GM12878 (cell line): Measurements from ENCODE around the gene PARP16.

ENCODE experiments used
- EP300 ChIP-seq, 2 experiments: fragments of 150-350 bp in 1 of 2; IDR thresholded peaks; 2 replicates each; pipeline ENCODE4 v1.6.1; 2011 to 2012; ENCODE audit warnings: low read depth in 2 of 2, low read length in 2 of 2, borderline replicate concordance in 1 of 2, improper control_type of control experiment in 1 of 2, inconsistent platforms in 1 of 2; ENCODE audit not compliant: control insufficient read depth in 1 of 2
- MYB ChIP-seq: fragments of 150-350 bp; IDR thresholded peaks from 2 replicates; pipeline ENCODE4 v1.6.1; 2014; ENCODE audit warnings: mild to moderate bottlenecking, low read depth, low read length, borderline replicate concordance
- RFX5 ChIP-seq: IDR thresholded peaks from 2 replicates; pipeline ENCODE4 v1.6.1; 2011; ENCODE audit warnings: low read depth, low read length, improper control_type of control experiment
- SP1 ChIP-seq: IDR thresholded peaks from one replicate; pipeline ENCODE4 v1.6.1; 2011; ENCODE audit warnings: low read depth, low read length

GRCh38 chr15:65323071-65323511 lies 36.4 kb upstream of the PARP16 start:
- TF ChIP-seq EP300 (IDR thresholded peaks at IDR 0.05; ENCODE audit: borderline replicate concordance in 1 of 2, control insufficient read depth in 1 of 2, low read depth in 2 of 2, low read length in 2 of 2) (no peak), RFX5 (no peak), SP1 (no peak), MYB (no peak)
